ENCODE results near the gene KISS1R.

KISS1R gene

GRCh38 chr19:902093-902370, 15.1 kb upstream of the KISS1R start:
- Histone ChIP-seq H3K27me3 (no peaks in the 10 kb centered on the region), H3K9me3 (no peaks in the 10 kb centered on the region), H3K4me3 (ENCODE audit: low read depth, low read length) (no peak overlapping the region), H3K4me1 (no peaks in the 10 kb centered on the region), H3K36me3 (no peaks in the 10 kb centered on the region)
- no peak for DNase-seq
- no peak for TF ChIP-seq CTCF (IDR thresholded peaks at IDR 0.05; ENCODE audit: low read depth, low read length)

- Histone ChIP-seq H3K4me3 (ENCODE audit: low read depth, low read length) (no peak overlapping the region), H3K4me1 (no peaks in the 10 kb centered on the region), H3K9me3 (no peaks in the 10 kb centered on the region), H3K27me3 (no peaks in the 10 kb centered on the region), H3K36me3 (no peaks in the 10 kb centered on the region)
- DNase-seq, result no peak
- no peak for TF ChIP-seq CTCF (IDR thresholded peaks at IDR 0.05; ENCODE audit: low read depth, low read length)
Measured at GRCh38 chr19:902446-903226, 14.5 kb upstream of the KISS1R start.

- H3K27me3 ChIP-seq, result no peaks in the 10 kb centered on the region
- H3K9me3 ChIP-seq, result no peaks in the 10 kb centered on the region
- H3K4me3 ChIP-seq (ENCODE audit: low read depth, low read length), result no peak overlapping the region
- no peak for TF ChIP-seq CTCF (IDR thresholded peaks at IDR 0.05; ENCODE audit: low read depth, low read length)
- no peak for DNase-seq
- H3K4me1 ChIP-seq, result no peaks in the 10 kb centered on the region
- no peaks in the 10 kb centered on the region for H3K36me3 ChIP-seq
Measured at GRCh38 chr19:903266-903797, 13.8 kb upstream of the KISS1R start.

- no peak for DNase-seq
- TF ChIP-seq CTCF (IDR thresholded peaks at IDR 0.05; ENCODE audit: low read depth, low read length), result no peak
- H3K9me3 ChIP-seq, result no peaks in the 10 kb centered on the region
- no peaks in the 10 kb centered on the region for H3K36me3 ChIP-seq
- H3K4me3 ChIP-seq (ENCODE audit: low read depth, low read length), result no peak overlapping the region
- H3K27me3 ChIP-seq, result no peaks in the 10 kb centered on the region
- H3K4me1 ChIP-seq, result no peaks in the 10 kb centered on the region
Measured at GRCh38 chr19:904545-904944, 12.6 kb upstream of the KISS1R start.

GRCh38 chr19:906480-906879, 10.7 kb upstream of the KISS1R start:
- Histone ChIP-seq H3K27me3 (no peaks in the 10 kb centered on the region), H3K9me3 (no peaks in the 10 kb centered on the region), H3K36me3 (no peaks in the 10 kb centered on the region), H3K4me3 (ENCODE audit: low read depth, low read length) (no peak overlapping the region), H3K4me1 (no peaks in the 10 kb centered on the region)
- no peak for TF ChIP-seq CTCF (IDR thresholded peaks at IDR 0.05; ENCODE audit: low read depth, low read length)
- no peak for DNase-seq

- Histone ChIP-seq H3K9me3 (no peaks in the 10 kb centered on the region), H3K27me3 (no peaks in the 10 kb centered on the region), H3K36me3 (no peaks in the 10 kb centered on the region), H3K4me1 (no peaks in the 10 kb centered on the region), H3K4me3 (ENCODE audit: low read depth, low read length) (no peak overlapping the region)
- DNase-seq, result no peak
- no peak for TF ChIP-seq CTCF (IDR thresholded peaks at IDR 0.05; ENCODE audit: low read depth, low read length)
Measured at GRCh38 chr19:907183-907853, 9.8 kb upstream of the KISS1R start.

All from BE2C (cell line).